Kidney (tissue), 14 donors: ENCODE data around the gene POGK. TPM values are rescaled to one million over a fixed set of nuclear protein-coding genes. Genes with fewer than 3 reads are reported as not detected.

ENCODE experiments used
- DNase-seq, 5 donors: peaks; one replicate each; pipeline ENCODE4 v3.0.0-alpha.2; 2013 to 2020
- FAIRE-seq: peaks from 2 replicates; lab custom pipeline; 2012; peaks lifted over from hg19 to GRCh38; lab: Jason Lieb, UNC
- H3K27ac ChIP-seq, 2 donors: one replicate each; pipeline ENCODE4 v1.7.0; 2013; ENCODE audit warnings: low read depth in 2 of 2, low read length in 2 of 2, inconsistent platforms in 1 of 2
- H3K27me3 ChIP-seq: one replicate; pipeline ENCODE4 v1.7.1; 2013; ENCODE audit warnings: low read length, inconsistent platforms; ENCODE audit not compliant: control insufficient read depth, insufficient read depth
- H3K36me3 ChIP-seq, 3 donors: one replicate each; pipeline versions ENCODE4 v1.7.0 to v1.7.1; 2013; ENCODE audit warnings: low read length in 3 of 3, control low read depth in 1 of 3, inconsistent platforms in 1 of 3; ENCODE audit not compliant: insufficient read depth in 3 of 3, control insufficient read depth in 2 of 3
- H3K4me1 ChIP-seq, 3 donors: one replicate each; pipeline versions ENCODE4 v1.7.0 to v1.7.1; 2013; ENCODE audit warnings: low read length in 3 of 3, inconsistent platforms in 1 of 3, low read depth in 1 of 3; ENCODE audit not compliant: control insufficient read depth in 2 of 3, insufficient read depth in 2 of 3
- H3K4me3 ChIP-seq, 3 donors: one replicate each; pipeline versions ENCODE4 v1.7.0 to v1.8.1; 2013; ENCODE audit warnings: low read length in 3 of 3, control low read depth in 1 of 3, inconsistent platforms in 1 of 3
- H3K9ac ChIP-seq, 3 donors: one replicate each; pipeline versions ENCODE4 v1.7.0 to v1.7.1; 2013; ENCODE audit warnings: low read length in 3 of 3, control low read depth in 1 of 3, inconsistent platforms in 1 of 3
- H3K9me3 ChIP-seq, 3 donors: one replicate each; pipeline versions ENCODE4 v1.7.0 to v1.7.1; 2013; ENCODE audit warnings: low read length in 3 of 3, control low read depth in 1 of 3, inconsistent platforms in 1 of 3; ENCODE audit not compliant: control insufficient read depth in 2 of 3, insufficient read depth in 1 of 3
- intact Hi-C: fragments of 100-400 bp; cut with DNase I; formaldehyde crosslinking; loops from one replicate; pipeline ENCODE4 v1.11.1; 2022
- polyA plus RNA-seq: library from polyadenylated mRNA; stranded (reverse); fragments of 350-450 nt; fragmentation: Illumina TruSeq; extraction: RNeasy Lipid Tissue Mini Kit (QIAGEN cat#74804); gene quantifications from one replicate; pipeline ENCODE4 v1.2.3, GENCODE V29; 2014; ENCODE audit warnings: low read depth, low replicate concordance; ENCODE audit not compliant: insufficient read depth
- total RNA-seq: library from RNA; stranded (reverse); fragmentation: NEBNext Ultra II Directional; extraction: Animal tissue kit (Norgen Biotek cat#: 25700); gene quantifications from one replicate; pipeline ENCODE4 v1.2.1, GENCODE V29; 2021
- TF ChIP-seq, protein P1 (sequence below): IDR thresholded peaks from 3 replicates; pipeline ENCODE4 v1.5.1; 2012; ENCODE audit warnings: mild to moderate bottlenecking, moderate library complexity, borderline replicate concordance; ENCODE audit not compliant: insufficient read depth; ENCODE audit errors: extremely low read depth
- donor health status: control.
- donor health status: control.
- donor health status: control.
- donor health status: control.
- donor health status: control.
- donor health status: DM: yes; HTN: yes; CAD: no.
- donor health status: Normal renal cell carcinoma (clear cell type).

Gene POGK
- total and polyA plus RNA-seq, 2 donors from 2014 or later = 13.1 to 40.7 TPM

DNA sequence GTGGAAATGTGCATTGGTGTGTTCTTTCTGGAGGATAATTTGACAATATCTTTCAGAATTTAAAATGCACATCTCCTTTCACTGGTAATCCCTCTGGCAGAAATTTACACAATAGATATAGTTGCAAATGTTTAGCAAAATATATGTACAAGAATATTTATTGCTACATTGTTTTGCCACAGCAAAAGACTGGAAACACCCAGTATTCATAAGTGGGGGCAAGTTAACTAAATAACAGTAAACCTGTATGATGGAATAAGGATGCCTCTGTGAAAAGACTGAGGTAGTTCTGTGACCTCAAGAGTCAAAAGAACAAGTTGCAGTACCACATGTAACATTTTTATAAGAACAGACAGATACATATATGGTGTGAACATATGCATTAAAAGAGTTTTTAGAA lies 50.5 kb downstream of the POGK start:
- no peaks in the 10 kb centered on the region for H3K9me3 ChIP-seq
- H3K4me3 ChIP-seq = no peak overlapping the region
- no peak overlapping the region for H3K27ac ChIP-seq
- no peak overlapping the region for H3K9ac ChIP-seq
- no peaks in the 10 kb centered on the region for H3K4me1 ChIP-seq
- TF ChIP-seq, protein P1, sequence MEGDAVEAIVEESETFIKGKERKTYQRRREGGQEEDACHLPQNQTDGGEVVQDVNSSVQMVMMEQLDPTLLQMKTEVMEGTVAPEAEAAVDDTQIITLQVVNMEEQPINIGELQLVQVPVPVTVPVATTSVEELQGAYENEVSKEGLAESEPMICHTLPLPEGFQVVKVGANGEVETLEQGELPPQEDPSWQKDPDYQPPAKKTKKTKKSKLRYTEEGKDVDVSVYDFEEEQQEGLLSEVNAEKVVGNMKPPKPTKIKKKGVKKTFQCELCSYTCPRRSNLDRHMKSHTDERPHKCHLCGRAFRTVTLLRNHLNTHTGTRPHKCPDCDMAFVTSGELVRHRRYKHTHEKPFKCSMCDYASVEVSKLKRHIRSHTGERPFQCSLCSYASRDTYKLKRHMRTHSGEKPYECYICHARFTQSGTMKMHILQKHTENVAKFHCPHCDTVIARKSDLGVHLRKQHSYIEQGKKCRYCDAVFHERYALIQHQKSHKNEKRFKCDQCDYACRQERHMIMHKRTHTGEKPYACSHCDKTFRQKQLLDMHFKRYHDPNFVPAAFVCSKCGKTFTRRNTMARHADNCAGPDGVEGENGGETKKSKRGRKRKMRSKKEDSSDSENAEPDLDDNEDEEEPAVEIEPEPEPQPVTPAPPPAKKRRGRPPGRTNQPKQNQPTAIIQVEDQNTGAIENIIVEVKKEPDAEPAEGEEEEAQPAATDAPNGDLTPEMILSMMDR = no peak
- intact Hi-C loops = no loop called here
- H3K27me3 ChIP-seq = peaks cover 3% of the 10 kb centered on the region
- DNase-seq = no peak
- no peak for FAIRE-seq
- H3K36me3 ChIP-seq = no peaks in the 10 kb centered on the region

DNA sequence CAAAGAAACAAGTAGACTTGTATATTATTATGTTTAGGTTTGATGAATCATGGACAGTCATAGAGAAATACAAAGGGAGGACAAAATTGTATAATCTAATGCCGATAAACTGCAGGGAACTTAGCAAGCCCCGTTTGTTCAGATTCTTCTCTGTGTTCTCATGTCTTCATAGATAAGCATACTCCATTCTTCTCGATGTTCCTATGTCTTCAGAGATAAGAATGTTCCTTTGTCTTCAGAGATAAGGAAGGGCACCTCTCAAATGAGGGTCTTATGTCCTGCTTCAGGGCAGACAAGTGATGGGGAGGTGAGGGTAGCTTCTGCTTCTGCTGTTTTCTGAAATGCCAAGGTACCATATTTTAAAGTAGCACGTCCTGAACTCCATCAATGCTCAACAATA lies 56.5 kb downstream of the POGK start:
- H3K27ac ChIP-seq = no peak overlapping the region
- H3K36me3 ChIP-seq = no peaks in the 10 kb centered on the region
- no peaks in the 10 kb centered on the region for H3K27me3 ChIP-seq
- TF ChIP-seq, protein P1 = no peak
- no peaks in the 10 kb centered on the region for H3K9me3 ChIP-seq
- no peak overlapping the region for H3K4me3 ChIP-seq
- H3K4me1 ChIP-seq = no peaks in the 10 kb centered on the region
- FAIRE-seq (no peak), DNase-seq (no peak)
- H3K9ac ChIP-seq = no peak overlapping the region
- intact Hi-C loops = no loop called here

DNA sequence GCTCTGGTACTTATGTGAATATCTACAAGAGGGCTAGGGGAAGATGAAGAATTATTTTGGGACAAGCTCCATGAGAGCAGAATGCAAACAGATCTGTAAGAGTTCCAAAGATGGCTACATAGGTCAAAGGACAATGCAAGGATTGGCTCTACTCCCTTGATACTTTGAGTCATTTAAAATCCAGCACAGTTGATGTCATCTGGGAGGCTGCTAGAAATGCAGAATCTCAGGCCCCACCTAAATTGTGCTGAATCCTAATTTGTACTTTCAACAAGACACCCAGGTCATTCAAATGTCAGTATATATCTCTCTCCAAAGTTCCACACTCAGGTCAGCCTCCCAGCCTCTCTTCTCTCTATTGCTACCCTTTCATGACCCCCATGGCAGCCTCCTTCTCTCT lies 60.5 kb downstream of the POGK start:
- TF ChIP-seq, protein P1 = no peak
- H3K9ac ChIP-seq = no peak overlapping the region
- FAIRE-seq (no peak), DNase-seq (no peak)
- no peaks in the 10 kb centered on the region for H3K9me3 ChIP-seq
- no peak overlapping the region for H3K4me3 ChIP-seq
- no peaks in the 10 kb centered on the region for H3K36me3 ChIP-seq
- intact Hi-C loops = no loop called here
- H3K4me1 ChIP-seq = no peaks in the 10 kb centered on the region
- no peaks in the 10 kb centered on the region for H3K27me3 ChIP-seq
- no peak overlapping the region for H3K27ac ChIP-seq

DNA sequence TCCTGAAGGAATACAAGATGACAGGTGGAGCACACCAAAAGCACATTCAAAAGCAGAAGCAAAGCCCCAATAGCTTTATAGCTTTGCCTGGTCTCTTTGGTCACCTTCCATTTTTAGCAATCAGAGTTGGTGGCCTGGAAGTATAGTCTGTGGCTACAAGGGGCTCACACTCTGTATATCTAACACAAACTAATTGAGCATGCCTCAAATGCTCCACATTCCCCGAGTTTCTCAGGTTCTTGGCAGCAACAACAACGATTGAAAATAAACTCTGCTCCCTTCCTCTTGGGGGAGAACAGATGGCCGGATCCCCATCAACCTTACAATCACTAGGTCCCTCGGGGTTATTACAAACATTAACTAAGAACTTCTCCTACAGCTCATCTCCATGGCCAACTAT lies 61.7 kb downstream of the POGK start:
- DNase-seq = no peak
- H3K4me1 ChIP-seq = no peaks in the 10 kb centered on the region
- no peaks in the 10 kb centered on the region for H3K9me3 ChIP-seq
- no peak overlapping the region for H3K27ac ChIP-seq
- H3K9ac ChIP-seq = no peak overlapping the region
- TF ChIP-seq, protein P1 = no peak
- H3K4me3 ChIP-seq = no peak overlapping the region
- no peaks in the 10 kb centered on the region for H3K36me3 ChIP-seq
- no peak for FAIRE-seq
- no peaks in the 10 kb centered on the region for H3K27me3 ChIP-seq
- intact Hi-C loops = no loop called here
